HEK293 (cell line): ENCODE data around the gene PRKG1.

Source experiments
- CTCF ChIP-seq: fragments of 450-650 bp; formaldehyde crosslinking; IDR thresholded peaks from 2 replicates; pipeline ENCODE4 v1.5.1; 2016; ENCODE audit warnings: missing biosample characterization, missing genetic modification characterization
- HIC1 ChIP-seq: fragments of 450-650 bp; formaldehyde crosslinking; IDR thresholded peaks from 2 replicates; pipeline ENCODE4 v1.5.1; 2016; ENCODE audit warnings: missing biosample characterization, missing genetic modification characterization
- PRDM10 ChIP-seq: fragments of 450-650 bp; formaldehyde crosslinking; IDR thresholded peaks from 2 replicates; pipeline ENCODE4 v1.5.1; 2016; ENCODE audit warnings: missing biosample characterization, missing genetic modification characterization
- ZEB2 ChIP-seq: fragments of 450-650 bp; formaldehyde crosslinking; IDR thresholded peaks from 2 replicates; pipeline ENCODE4 v1.5.1; 2016; ENCODE audit warnings: missing biosample characterization, missing genetic modification characterization
- ZNF549 ChIP-seq: fragments of 450-650 bp; IDR thresholded peaks from 2 replicates; pipeline ENCODE4 v1.5.1; 2018; ENCODE audit warnings: missing biosample characterization, missing genetic modification characterization, mild to moderate bottlenecking, inconsistent platforms, moderate library complexity

GRCh38 chr10:51301644-51302043 lies 227.4 kb downstream of the PRKG1 start:
- TF ChIP-seq ZNF549 (no peak), HIC1 (no peak), PRDM10 (no peak), CTCF (tag by site-specific recombination) (no peak), ZEB2 (tag by site-specific recombination) (no peak)
